Activated naive CD4-positive, alpha-beta T cell treated with Interleukin-2 at 50 U/mL for 16 hours (primary cell): ENCODE data around the gene DCPS.
"Not testable (repeated sequence)": the region's sequence is repeated elsewhere in the genome, so short reads cannot be mapped to it uniquely, and the experiment has no call there.

Source experiments
- DNase-seq: peaks from one replicate; pipeline ENCODE4 v3.0.0-alpha.2; 2020

DCPS gene

DNA sequence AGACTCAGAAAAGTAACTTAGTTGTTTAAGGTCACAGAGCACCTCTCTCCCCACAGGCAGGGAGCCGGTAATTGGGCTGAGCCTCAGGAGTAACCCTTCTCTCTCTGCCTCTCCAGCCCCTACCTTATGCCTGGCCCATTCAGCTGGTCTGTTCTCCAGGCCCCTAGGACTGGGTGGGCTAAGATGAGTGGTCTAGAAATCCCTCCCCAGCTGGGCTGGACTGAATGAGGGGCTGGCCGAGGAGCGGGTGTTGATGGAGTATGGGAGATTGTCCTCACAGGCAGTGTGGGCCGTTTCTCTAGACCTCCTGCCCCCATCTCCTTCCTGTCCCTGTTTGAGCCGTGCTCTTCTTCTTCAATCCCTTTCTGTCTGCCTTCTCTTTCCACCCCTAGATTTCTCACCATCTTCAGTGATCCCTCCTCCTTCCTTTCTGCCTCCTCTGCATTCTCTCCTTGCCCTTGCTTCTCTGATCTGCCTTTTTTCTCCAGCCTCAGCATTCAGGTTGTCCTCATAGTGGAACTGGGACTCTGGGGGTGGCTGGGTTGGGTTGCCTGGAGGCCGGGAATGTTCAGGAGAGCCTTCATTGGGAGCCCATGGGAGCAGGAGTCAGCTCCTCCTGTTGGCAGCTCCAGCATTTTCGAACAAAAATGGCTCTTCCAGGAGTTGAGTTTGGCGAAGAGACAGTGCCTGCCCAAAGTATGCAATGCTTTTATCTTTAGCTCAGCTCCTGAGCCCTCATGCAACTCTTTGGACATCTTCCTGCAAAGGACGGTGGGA, 59.2 kb downstream of the DCPS start:
- DNase-seq = no peak

DNA sequence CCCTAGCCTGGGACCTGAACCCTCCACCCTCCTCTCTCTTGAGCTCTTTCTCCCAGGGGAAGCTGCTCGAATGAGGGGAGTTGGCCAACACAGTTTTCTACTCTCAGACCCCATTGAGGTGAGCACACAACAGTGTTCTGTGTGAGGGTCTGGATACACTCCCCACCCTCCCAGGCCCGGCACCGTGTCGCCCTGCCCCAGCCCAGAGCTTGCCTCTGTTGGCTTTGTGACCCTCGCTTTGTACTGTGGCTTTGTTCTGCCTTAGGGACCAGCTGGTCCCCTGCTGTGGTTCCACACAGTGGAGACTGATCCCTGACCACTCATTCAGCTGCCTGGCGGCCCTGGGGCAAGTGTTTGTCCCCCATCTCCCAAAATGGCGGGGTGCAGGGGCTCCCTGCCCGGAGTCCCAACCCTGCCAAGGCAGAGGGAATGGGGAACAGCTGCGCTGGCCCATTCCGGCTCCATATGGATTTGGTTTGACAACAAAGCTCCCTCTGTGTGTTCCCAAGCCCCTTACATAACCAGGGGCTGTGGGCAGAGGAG, 59.9 kb downstream of the DCPS start:
- DNase-seq = no peak

DNA sequence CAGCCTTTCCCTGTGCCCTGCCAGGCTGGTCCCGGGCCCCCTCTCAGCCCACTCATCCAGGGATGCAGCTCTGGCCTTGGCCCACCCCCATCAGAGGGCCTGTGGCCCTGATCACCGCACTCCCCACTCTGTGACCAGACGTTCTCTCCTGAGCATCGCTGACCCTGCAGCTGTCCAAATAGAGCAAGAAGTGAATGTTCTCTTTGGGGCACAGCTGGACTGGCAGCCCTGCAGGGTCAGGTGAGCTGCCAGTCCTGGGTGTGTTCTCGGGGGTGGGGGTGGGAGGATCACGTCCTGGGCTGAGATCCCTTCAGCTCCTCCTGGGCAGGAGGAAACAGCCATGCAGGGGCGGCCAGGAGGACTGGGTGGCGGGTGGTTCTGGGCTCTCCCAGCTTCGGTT, 60.9 kb downstream of the DCPS start:
- not testable (repeated sequence) for DNase-seq

DNA sequence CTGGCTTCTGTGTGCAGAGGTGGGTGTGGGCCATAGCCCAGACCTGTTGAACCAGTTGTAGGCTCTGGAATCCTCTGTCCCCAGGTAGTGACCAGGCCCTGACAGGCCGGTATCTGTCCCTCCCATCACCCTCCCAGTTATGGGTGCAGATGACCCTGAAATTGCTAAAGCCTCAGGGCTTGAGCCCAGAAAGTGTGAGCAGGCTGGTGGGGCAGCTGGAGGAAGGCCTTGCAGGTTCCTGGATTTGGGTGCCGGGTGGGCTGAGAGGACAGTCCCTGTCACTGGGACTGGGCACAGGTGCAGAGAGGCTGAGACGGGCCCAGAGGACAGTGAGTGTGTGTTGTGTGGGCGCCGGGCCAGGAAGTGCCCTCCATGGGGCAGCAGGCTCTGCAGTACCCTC, 61.6 kb downstream of the DCPS start:
- not testable (repeated sequence) for DNase-seq

DNA sequence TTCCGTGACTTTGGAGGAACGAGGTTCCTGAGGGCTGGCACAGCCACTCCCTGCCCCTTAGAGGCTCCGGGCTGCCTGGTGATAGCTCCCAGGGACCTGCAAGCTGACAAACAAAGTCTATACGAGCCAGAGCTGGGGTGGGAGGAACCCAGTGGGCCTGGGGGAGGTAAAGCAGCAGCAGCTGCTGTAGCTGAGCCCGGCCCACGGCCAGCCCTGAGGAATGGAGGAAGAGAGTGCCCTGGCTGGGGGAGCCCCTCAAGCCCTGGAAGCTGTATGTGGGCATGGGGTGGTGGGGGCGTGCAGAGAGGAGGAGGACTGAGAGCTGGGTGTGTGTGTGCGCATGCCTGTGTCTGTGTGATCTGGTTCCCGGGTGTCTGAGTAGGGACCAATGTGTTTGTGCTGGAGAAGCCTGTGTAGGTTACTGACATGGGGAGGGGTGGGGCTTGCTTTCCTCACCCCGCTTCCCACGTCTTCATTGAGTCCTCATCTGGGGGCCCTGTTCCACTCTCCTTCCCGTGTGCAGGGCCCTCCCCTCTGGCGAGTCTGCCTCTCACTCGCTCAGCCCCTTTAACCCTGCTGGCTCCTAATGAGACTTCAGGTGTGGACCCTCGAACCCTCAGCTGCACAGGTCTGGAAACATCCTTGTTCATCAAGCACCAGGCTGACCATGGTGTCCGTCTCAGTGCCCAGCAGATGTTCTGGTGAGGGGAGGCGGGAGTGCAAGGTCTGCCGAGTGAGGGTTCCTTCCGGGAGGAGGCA, 62.4 kb downstream of the DCPS start:
- DNase-seq = no peak

DNA sequence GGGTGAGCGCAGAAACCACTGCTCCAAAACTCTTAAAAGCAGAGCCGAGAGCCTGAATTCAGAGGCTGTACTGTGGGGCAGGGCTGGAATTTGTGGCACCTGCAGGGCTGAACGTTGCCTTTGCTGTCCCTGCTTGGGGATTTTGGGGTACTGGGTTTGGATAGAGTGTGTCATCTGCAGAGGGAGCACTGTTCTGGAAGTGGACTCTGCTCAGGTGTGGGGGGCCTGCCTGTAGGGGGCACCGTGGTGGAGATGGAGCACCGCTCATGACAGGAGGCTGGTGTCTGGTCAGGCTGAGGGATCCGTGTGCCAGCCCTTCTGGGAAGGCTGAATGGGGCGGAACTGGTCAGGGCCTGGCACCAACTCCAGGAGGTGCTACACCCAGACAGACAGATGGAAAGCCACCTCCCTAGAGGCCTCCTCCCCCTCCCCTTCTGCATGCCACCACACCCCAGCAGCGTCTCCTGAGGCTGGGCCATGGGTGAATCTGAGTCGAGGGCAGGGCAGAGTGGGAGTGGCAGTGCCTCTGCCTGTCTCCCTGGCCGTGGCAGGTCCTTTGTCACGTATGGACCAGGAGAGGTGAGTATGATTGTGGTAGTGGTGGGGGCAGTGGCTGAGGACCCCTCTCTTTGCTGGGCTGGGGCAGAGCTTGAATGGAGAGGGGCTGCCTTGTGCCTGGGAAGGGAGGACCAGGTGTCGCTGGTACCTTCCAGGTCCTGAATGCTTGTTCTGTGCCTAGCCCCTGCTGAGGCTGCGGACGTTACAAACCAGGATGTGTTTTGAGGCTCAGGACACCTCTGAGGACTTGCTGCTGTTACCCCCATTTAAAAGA, 63.2 kb downstream of the DCPS start:
- DNase-seq = not testable (repeated sequence)

DNA sequence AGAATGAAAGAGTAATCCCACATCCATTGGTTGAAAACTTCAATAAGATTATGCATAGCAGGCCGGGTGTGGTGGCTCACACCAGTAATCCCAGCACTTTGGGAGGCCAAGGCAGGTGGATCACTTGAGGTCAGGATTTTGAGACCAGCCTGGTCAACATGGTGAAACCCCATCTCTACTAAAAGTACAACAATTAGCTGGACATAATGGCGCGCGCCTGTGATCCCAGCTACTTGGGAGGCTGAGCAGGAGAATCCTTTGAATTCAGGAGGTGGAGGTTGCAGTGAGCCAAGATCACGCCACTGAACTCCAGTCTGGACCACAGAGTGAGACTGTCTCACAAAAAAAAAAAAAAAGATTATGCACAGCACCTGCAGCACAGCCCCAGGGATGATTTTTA, 63.9 kb downstream of the DCPS start:
- not testable (repeated sequence) for DNase-seq

DNA sequence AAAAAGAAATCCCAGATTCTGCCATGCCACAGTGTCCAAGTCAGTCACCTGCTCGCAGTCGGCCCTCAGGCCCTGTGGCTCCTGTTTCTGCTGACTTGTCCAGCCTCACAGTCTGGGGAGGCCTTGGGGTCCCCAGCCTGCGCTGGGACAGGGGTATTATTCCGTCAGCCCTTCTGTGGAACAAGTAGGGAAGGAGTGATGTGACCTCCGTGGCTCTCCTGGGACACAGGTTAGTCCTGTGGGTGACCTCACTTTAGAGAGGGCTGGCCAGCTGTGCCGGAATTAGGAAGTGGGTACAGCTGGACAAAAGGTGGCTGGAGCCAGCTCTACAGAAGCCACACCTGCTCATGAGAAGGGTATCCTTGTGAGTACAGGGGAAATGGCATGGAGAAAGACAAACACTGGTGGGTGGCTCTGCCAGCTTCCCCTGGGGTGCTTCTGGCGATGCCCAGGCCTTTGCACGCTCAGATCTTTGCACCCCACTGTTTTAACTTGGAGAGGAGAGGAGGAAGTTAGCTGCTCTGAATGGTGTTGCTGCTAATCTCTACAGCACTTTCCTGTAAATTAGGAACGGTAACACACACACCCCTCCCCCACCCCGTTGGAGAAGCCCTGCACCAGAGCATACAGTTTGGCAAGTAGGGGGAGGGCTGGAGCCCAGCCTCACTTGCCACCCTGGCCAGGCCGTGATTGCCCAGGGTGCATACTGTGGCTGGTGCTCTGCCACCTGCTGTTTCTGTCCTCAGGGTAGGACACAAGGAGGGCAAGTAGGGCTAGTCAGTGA, 64.7 kb downstream of the DCPS start:
- not testable (repeated sequence) for DNase-seq

DNA sequence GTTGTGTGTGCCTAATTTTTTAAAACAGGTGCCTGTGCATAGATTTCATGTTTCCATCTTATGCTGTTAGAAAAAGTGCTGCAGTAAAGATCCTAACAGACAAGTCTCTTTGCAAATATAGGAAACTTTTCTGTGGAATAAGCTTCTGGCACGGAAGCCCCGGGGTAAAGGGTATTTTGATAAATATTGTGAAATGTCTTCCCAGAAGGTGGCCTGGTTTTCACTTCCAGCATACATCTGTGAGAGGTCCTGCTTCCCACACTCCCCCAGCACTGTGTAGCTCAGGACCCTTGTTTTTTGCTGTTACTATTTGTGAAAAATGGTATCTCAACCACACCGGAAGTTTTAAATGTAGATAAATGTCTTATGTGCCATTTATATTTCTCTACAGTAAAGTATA, 66.2 kb downstream of the DCPS start:
- DNase-seq = no peak

DNA sequence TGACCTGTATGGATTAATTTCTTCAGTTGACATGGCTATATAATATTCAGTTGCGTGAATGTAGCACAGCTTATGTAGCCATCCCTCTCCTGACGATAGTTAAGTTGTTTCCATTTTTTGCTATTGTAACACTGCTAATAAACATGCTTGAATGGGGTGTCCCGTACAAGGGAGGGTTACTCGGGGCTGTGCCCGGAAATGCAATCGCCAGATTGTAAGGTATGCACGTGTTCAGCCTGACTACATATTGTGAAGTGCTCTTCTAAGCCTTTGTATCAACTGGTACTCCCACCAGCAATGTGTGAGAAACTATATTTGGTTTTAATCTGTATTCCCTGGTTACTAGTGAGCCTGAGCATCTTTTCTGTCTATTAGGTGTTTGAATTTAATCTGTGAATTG, 67.7 kb downstream of the DCPS start:
- no peak for DNase-seq

DNA sequence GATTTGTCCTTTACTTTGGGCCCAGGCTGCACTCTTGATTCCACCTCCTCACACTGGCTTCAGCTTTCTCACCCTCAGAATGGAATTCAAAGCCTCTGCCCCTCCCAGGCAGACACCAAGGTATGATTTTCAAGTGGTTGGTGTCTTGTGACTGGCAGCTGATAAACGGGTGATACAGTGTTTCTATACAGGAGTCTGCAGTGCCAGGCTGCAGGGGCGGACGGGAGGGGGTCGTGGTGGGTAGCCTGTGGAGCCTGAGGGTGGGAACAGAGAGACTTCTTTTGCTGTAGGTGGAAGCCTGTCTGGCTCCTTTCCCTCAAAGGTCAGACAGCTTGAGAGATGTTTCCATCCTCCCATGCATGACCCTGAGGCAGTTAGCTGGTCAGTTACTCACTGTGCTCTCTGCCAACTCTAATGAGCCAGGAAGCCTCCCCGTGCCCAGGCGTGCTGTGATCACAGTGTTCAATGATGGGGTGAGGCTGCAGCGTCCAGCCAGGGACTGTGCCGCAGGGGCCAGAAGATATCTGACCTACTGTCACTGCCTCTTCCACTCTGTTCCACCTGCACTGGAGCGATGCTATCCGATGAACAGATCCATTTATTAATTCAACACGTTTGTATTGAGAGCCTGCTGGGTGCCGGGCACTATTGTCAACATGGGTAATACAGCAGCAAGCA, 69.7 kb downstream of the DCPS start:
- DNase-seq = not testable (repeated sequence)

DNA sequence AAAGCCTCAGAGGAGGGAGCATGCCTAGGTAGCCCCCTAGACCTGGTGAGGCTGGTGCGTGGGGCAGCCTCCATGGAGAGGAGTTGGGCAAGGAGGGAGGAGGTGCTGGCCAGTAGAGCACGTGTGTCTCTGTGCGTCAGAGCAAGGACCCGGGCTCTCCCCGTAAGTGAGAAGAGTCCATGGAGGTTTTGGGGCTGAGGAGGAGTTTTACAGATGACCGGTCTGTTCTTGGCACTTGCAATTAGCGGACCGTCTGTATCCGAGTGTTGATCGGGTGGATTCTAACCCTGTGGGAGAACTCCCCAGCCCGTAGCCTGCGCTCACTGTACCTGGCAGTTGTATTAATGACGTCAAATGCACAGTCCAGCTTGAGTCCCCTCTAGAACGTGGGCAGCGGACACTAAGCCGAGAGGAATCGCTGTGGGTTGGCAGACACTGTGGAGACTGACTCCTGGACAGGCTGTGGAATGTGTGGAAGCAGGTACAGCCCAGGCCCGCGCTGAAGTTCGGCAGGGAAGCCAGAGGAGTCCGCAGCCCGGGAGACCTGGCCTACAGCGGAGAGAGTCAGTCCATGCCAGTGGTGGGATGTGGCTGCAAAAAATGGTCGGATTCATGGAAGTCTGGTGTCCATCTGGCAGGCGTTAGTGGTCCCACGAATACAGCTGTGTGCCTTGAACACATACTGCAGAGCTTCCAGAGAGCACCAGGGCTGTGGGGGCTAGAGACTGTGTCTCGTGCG, 70.9 kb downstream of the DCPS start:
- DNase-seq = not testable (repeated sequence)

DNA sequence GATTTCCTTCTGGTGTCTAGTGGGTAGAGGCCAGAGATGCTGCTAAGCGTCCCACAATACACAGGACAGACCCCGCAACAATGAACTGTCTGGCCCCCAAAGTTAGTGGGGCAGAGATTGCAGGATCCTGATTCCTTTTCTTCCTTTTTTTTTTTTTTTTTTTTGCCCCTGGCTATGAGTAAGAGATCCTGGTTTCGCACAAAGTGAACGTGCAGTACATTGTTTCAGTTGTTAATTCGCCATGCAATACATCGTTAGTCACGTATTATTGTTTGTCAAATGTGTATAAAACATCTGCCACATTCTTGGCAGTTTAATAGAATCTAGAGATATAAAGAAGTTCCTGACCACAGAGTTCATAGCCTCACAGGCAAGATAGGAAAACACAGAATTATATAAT, 71.9 kb downstream of the DCPS start:
- DNase-seq = no peak

DNA sequence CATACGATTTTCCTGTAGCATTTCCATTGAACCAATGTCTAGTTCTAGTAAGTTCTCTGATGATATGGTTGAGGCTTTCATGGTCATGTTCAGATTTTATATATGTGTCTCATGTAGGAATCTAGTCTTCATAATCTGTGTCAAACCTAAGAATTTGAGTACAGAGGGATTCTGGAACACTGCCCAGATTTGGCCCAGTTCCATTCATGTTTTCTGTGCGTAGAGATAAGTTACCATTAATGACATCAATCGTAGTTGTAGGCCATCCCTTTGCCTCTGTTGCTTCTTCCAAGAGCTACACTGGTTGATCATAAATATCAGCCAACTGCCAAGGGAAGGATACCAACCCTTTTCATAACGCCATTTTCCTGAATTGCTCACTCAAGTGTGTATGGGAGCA, 74.9 kb downstream of the DCPS start:
- DNase-seq = no peak

DNA sequence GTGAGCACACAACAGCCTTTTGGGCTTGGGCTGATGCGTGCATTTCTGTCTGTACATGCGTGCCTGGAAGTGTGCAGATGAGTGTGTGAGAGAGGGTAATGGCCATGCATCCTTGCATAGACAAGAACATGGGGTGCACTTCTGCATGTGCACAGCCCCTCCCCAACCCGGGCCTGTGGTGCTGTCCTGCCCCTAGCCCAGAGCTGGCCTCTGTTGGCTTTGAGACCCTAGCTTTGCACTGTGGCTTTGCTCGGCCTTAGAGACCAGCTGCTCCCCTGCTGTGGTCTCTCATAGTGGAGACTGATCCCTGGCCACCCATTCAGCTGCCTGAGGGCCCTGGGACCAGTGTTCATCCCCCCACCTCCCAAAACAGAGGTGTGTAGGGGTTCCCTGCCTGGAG, 77.0 kb downstream of the DCPS start:
- DNase-seq = no peak

DNA sequence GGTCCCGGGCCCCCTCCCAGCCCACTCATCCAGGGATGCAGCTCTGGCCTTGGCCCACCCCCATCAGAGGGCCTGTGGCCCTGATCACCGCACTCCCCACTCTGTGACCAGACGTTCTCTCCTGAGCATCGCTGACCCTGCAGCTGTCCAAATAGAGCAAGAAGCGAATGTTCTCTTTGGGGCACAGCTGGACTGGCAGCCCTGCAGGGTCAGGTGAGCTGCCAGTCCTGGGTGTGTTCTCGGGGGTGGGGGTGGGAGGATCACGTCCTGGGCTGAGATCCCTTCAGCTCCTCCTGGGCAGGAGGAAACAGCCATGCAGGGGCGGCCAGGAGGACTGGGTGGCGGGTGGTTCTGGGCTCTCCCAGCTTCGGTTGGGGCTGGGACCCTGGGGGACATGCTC, 78.1 kb downstream of the DCPS start:
- not testable (repeated sequence) for DNase-seq

DNA sequence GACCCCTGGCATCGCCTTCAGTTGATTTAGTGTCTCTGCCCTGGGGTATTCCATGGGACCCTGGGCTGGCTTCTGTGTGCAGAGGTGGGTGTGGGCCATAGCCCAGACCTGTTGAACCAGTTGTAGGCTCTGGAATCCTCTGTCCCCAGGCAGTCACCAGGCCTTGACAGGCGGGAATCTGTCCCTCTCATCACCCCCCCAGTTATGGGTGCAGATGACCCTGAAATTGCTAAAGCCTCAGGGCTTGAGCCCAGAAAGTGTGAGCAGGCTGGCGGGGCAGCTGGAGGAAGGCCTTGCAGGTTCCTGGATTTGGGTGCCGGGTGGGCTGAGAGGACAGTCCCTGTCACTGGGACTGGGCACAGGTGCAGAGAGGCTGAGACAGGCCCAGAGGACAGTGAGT, 78.8 kb downstream of the DCPS start:
- DNase-seq = not testable (repeated sequence)

DNA sequence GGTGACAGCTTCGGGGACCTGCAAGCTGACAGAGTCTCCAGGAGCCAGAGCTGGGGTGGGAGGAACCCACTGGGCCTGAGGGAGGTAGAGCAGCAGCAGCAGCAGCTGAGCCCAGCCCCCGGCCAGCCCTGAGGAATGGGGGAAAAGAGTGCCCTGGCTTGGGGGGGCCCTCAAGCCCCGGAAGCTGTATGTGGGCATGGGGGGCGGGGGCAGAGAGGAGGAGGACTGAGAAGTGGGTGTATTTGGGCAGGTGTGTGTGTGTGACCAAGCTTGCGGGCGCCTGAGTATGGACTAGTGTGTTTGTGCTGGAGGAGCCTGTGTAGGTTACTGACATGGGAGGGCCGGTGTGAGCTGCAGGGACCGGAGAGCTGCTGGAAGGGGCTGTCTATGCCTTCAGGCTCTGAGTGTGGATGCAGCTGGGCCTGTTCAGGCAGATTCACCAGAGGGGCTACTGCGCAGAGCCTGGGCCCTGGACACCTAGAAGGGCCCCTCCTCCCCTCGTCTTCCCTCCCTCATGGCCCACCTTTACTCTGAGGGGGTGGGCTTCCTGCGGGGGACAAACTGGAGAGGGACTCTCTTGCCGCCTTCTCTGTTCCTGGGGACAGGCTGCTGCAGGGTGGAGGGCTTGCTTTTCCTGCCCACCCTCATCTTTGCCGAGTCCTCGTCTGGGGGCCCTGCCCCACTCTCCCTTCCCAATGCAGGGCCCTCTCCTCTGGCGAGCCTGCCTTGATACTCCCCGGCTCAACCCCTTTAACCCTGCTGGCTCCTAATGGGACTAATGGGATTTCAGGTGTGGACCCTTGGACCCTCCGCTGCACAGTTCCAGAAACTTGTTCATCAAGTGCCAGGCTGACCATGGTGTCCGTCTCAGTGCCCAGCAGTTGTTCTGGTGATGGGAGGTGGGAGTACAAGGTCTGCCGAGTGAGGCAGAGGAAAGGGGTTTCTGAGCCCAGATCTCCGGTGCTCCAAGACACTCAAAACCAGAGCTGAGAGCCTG, 79.8 kb downstream of the DCPS start:
- no peak for DNase-seq

DNA sequence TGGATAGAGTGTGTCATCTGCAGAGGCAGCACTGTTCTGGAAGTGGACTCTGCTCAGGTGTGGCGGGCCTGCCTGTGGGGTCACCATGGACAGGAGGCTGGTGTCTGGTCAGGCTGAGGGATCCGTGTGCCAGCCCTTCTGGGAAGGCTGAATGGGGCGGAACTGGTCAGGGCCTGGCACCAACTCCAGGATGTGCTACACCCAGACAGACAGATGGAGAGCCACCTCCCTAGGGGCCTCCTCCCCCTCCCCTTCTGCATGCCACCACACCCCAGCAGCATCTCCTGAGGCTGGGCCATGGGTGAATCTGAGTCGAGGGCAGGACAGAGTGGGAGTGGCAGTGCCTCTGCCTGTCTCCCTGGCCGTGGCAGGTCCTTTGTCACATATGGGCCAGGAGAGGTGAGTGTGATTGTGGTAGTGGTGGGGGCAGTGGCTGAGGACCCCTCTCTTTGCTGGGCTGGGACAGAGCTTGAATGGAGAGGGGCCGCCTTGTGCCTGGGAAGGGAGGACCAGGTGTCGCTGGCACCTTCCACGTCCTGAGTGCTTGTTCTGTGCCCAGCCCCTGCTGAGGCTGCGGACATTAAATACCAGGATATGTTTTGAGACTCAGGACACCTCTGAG, 80.7 kb downstream of the DCPS start:
- DNase-seq = no peak
